Uterus (tissue), 2 donors: ENCODE results near the gene CELF4.

Experiments
- CTCF ChIP-seq, 4 experiments: fragments of 200-600 bp in 2 of 4; fragments of 450-650 bp in 2 of 4; sonication (generic) in 2 of 4; IDR thresholded peaks; one replicate each; pipeline ENCODE4 v1.5.1; 2016 to 2019; ENCODE audit warnings: antibody characterized with exemption in 4 of 4, mild to moderate bottlenecking in 2 of 4, moderate library complexity in 1 of 4
- POLR2A ChIP-seq, 2 donors: fragments of 450-650 bp; IDR thresholded peaks; one replicate each; pipeline ENCODE4 v1.6.1; 2016; ENCODE audit warnings: antibody characterized with exemption in 2 of 2, mild to moderate bottlenecking in 1 of 2, moderate library complexity in 1 of 2

GRCh38 chr18:37392648-37393047, 172.9 kb downstream of the CELF4 start:
- no peak for TF ChIP-seq CTCF (IDR thresholded peaks at IDR 0.05)
- TF ChIP-seq POLR2A (IDR thresholded peaks at IDR 0.05) = no peak
